GM18873 (cell line): ENCODE data around the gene CELA1.
A peak's percentile ranks its signal among the peaks of the same experiment; 100 is the strongest.

ENCODE experiments used
- ATAC-seq: cut with Tn5 transposase; IDR thresholded peaks from one replicate; pipeline ENCODE4 v1.9.1; 2021; ENCODE audit warnings: mild to moderate bottlenecking, moderate library complexity, moderate number of reproducible peaks; ENCODE audit not compliant: unreplicated experiment, low FRiP score

CELA1 gene

DNA sequence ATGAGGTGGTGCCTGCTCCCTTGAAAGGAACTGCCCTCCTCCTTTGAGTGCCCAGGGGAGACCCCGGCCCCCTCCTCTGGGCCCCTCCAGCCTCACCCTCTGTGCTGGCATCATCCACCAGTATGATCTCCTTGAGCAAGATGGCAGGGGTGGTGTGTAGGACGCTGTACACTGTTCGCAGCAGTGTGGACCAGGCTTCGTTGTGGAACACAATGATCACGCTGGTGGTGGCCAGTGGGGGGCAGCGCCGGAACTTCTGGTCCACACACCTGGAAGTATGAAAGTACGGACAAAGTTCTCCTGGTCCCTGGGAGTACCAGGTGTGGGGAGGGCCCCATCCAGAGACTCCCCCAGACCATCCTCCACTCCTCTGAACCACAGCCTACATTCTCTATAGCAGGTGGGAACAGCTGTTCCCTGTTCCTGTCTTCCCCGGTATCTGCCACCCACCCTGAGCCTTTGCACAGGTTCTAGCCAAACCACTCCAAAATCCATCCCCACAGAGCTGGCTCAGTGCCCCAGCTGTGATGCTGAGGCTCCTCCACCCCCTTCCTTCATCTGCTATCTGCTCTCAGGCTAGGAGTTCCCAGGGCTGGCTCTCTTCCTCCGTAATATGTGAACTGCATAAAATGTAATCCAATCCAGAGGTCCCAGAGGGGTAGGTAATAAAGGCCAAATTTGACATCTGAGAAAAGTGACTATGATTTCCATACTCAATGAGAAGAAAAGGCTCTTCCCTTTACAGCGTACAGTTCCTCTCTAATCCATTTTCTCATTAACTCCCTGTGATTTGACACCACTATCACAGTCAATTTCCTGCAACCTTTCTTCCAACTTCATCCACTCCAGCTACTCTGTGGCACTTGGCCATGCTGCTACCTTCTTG, 30.9 kb upstream of the CELA1 start:
- no peak for ATAC-seq

- no peak for ATAC-seq
Measured at GRCh38 chr12:51374856-51375255, 28.4 kb upstream of the CELA1 start.

GRCh38 chr12:51374361-51374760, 27.9 kb upstream of the CELA1 start:
- no peak for ATAC-seq

DNA sequence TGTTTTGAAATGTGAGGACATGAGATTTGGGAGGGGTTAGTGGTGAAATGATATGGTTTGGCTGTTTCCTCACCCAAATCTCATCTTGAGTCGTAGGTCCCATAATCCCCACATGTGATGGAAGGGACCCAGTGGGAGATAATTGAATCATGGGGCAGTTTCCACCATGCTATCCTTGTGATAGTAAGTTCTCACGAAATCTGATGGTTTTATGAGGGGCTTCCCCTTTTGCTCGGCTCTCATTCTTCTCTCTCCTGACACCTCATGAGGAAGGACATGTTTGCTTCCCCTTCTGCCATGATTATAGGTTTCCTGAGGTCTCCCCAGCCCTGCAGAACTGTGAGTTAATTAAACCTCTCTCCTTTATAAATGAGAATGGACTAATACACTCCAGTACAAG, 26.7 kb upstream of the CELA1 start:
- ATAC-seq, result no peak

DNA sequence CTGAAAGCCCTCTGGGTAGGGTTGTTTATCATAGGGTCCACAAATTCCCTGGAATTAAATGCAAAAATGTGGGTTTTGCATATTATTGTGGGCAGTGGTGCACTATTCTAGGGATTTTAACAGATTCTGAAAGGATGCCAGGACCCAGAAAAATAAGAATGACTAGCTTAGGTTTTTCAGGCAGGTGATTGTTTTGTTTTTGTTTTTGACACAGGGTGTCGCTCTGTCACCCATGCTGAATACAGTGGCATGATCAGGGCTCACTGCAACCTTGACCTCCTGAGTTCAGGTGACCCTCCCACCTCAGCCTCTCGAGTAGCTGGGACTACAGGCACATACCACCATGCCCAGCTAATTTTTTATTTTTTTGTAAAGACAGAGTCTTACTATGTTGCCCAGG, 25.5 kb upstream of the CELA1 start:
- ATAC-seq, result no peak

- no peak for ATAC-seq
Measured at GRCh38 chr12:51371295-51371953, 24.9 kb upstream of the CELA1 start.

GRCh38 chr12:51370667-51371066, 24.2 kb upstream of the CELA1 start:
- no peak for ATAC-seq

DNA sequence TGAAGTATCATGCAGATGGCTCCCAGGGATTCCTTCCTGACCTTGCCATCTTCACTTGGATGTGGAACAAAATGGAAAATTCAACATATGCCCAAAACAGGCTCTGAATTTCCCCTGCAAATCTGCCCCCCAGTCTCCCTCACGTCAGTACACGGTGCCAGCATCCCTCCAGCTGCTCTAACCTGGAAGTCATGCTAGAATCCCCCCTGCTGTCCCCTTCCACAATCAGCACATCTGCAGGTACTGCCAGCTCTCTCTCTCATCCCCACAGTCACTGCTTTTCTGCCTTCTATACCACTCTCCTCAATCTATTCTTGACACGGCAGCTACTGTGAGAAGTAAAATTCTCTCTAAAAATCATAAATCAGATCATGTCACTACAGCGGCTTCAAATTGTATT, 23.1 kb upstream of the CELA1 start:
- ATAC-seq, result no peak

DNA sequence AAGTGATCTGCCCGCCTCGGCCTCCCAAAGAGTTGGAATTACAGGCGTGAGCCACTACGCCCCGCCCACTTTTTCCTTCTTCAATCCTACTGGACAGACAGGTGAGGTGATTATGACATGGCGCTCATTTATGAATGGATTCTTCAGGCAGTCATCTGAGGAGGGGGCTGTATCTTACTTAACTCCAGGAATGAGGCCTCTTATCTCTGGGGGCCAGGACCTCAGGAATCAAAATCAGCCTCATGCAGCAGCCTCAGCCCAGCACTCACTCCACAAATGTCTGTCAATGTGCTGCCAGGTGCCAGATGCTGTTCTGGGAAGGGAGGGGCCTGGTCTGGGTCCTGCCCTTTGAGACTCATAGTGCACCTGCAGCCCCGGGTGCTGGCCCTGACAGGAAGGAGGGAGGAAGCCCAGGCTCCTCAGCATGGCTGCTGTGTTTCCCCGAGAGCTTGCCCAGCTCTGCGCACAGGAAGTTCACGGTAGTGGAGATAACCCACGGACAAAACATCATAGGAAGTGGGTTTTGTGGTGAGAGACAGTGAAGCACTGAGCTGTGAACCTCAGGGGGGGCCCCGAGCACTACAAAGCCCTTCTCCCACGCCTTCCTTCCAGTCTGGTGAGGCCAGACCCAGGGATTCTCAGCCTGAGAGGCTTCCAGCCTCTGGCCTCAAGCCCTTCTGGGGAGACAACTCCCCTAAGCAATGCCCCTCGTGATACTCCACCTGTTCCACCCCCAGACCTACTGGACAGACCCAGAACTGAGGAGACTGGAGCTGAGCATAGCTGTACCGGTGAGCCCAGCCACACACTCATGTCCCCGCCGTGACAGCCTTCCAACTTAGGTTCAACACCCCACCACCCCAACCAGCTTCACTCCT, 22.4 kb upstream of the CELA1 start:
- peak; percentile 97 for ATAC-seq

GRCh38 chr12:51365276-51365675, 18.8 kb upstream of the CELA1 start:
- no peak for ATAC-seq

- ATAC-seq, result no peak
Measured at GRCh38 chr12:51364001-51364400, 17.5 kb upstream of the CELA1 start.

- ATAC-seq, result no peak
Measured at GRCh38 chr12:51362747-51363342, 16.4 kb upstream of the CELA1 start.

DNA sequence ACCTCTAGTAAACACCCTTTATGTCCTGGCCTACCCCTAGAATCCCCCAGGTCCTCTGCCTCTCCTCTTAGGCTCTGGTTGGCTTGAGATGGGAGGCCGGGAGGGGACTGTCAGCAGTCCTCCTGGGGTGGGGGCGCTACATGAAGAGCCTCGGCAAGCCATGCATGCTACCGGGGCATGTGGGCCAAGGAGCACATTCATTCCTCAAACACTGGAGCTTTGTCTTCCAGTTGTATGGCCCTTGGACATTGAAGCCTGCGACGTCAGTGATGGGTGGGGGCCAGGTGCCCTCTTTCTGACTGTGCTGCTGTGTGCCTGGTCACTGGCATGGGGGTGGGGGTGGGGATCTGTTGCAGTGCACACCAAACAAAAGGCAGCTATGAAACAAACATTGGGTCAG, 15.8 kb upstream of the CELA1 start:
- ATAC-seq, result no peak

- no peak for ATAC-seq
Measured at GRCh38 chr12:51361161-51362016, 14.9 kb upstream of the CELA1 start.

- ATAC-seq, result no peak
Measured at GRCh38 chr12:51360315-51360714, 13.8 kb upstream of the CELA1 start.

DNA sequence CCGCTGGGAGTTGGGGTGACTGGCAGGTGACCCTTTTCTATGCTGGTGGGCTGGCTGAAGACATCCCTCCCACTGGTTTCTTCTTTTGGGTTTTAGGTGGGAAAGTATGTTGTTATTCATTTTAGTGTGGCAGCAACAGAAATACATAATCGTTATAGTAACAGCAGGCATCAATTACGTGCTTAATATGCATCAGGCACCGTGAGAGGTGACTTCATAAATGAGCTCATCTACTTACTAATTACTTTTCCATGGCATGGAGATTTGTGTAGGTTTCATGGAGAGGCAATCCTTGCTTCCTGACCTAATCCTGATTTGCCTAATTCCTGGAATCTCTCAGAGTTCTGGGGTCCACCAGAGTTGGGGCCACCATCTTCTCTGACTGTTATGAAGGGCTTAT, 13.4 kb upstream of the CELA1 start:
- no peak for ATAC-seq

- no peak for ATAC-seq
Measured at GRCh38 chr12:51358496-51358895, 12.0 kb upstream of the CELA1 start.

DNA sequence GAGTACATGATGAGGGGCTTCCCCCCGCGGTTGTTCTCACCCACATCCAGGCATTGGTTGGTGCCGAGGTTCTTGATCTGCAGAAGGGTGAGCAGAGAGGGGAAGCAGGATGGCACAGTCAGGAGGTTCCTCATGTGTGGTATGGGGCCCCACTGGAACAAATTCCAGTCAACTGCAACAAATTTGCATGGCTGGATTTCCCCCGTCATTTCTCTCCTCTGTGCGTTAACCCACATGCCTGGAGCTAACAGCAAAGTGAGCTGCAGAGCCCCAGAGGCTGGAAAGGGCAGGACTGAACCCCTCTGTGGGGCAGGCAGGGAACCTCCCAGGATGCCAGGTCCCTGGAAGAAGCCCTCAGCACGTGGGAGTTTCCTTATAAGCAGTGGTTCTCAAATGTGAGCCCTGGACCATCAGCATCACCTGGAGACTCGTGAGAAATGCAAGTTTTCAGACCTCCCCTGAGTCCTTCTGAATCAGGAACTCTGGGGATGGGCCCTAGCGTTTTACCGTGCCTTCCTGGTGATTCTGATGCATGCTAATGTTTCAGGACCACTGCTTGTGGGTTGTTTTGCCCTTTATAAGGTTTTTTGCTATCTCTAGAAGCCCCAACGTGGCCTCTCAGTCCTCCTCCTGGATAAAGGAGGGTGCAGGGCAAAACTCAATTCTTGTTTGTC, 11.0 kb upstream of the CELA1 start:
- no peak for ATAC-seq

DNA sequence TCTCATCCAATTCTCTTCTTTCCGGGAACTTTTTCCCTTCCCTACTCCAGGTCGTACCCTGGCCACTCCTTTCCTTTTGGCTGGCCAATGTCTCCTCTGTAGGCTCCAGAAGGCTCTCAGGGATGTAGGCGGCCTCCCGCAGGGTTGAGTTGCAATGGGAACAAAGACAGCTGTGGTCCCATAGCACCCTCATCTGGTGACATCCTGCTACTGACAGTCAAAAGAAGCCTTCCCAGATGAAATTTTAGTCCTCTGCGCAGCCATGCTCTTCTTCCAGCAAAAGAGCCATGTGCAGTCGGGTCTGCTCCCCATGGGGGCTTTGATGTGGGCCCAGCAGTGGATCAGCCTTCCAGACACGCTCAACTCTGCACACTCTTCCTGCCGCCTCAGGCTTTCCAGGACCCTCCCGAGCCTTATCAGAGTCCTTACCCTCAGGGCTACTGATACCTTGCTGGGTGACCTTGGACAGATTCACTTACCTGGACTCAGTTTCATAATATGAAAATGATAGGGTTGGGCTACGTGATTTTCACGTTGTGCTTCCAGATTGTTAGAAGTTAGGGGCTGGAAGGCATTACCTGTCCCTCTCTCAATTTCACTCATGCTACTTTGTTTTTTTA, 5.5 kb upstream of the CELA1 start:
- no peak for ATAC-seq
